HCT116 (cell line): ENCODE data around the gene CNTNAP2. TPM values are rescaled to one million over a fixed set of nuclear protein-coding genes. Genes with fewer than 3 reads are reported as not detected.

Source experiments
- ATAC-seq: fragments of 200-7000 bp; cut with Tn5 transposase; 2 replicates; pipeline ENCODE4 v1.9.1; 2020; ENCODE audit warnings: mild to moderate bottlenecking, moderate library complexity
- BruUV-seq: library from RNA; stranded (reverse); fragments of 400-500 nt; replicated peaks from 2 replicates; lab custom pipeline; 2021; lab: Mats Ljungman, UMichigan
- CTCF ChIA-PET: fragments of 300-600 bp; sonication (Branson Sonifier 250); formaldehyde crosslinking; loops from one replicate; lab custom pipeline; 2021; ENCODE audit warnings: antibody characterized with exemption; lab: Charles Lee
- POLR2A ChIA-PET: fragments of 300-600, 350-600 bp; sonication (Branson Sonifier 250); formaldehyde crosslinking; loops from one replicate; lab custom pipeline; 2021; ENCODE audit warnings: antibody characterized with exemption; lab: Charles Lee
- RAD21 ChIA-PET, 2 experiments: fragments of 300-600 bp; sonication (Branson Sonifier 250); formaldehyde crosslinking; loops; one replicate each; lab custom pipeline; 2023; ENCODE audit warnings: low total read pairs in 2 of 2; ENCODE audit not compliant: uncharacterized antibody in 2 of 2, unreplicated experiment in 2 of 2, low non-redundant PET in 1 of 2; lab: Charles Lee
- DNase-seq: peaks from one replicate; pipeline ENCODE4 v3.0.0-alpha.2; 2010; ENCODE audit warnings: low read depth, low spot score
- H2AFZ ChIP-seq: fragments of 200-600 bp; shearing (Covaris generic), sonication (generic); 2 replicates; pipeline ENCODE4 v1.6.1; 2017; ENCODE audit warnings: low read depth, mixed run types, mixed read lengths, antibody characterized with exemption, low read length; ENCODE audit not compliant: poor library complexity, severe bottlenecking
- H3K27ac ChIP-seq: 2 replicates; pipeline ENCODE4 v1.5.1; 2012; ENCODE audit warnings: low read depth, low read length
- H3K27me3 ChIP-seq: fragments of 200-600 bp; sonication (generic); 2 replicates; pipeline ENCODE4 v1.6.1; 2016; ENCODE audit warnings: mixed run types, low read length, mixed read lengths; ENCODE audit not compliant: insufficient read depth
- H3K36me3 ChIP-seq, 2 experiments: fragments of 200-500 bp in 1 of 2; fragments of 200-600 bp in 1 of 2; sonication (Bioruptor generic) in 1 of 2; sonication (generic) in 1 of 2; 2 replicates each; pipeline versions ENCODE4 v1.5.1 to v1.6.1; 2014 to 2016; ENCODE audit warnings: low read length in 2 of 2, inconsistent platforms in 1 of 2, mixed read lengths in 1 of 2, mixed run types in 1 of 2; ENCODE audit not compliant: insufficient read depth in 2 of 2, control insufficient read depth in 1 of 2
- H3K4me1 ChIP-seq, 2 experiments: fragments of 200-600 bp in 1 of 2; sonication (generic) in 1 of 2; 2 replicates each; pipeline versions ENCODE4 v1.5.1 to v1.6.1; 2012 to 2017; ENCODE audit warnings: low read length in 2 of 2, inconsistent platforms in 1 of 2, mild to moderate bottlenecking in 1 of 2, mixed read lengths in 1 of 2, mixed run types in 1 of 2, moderate library complexity in 1 of 2; ENCODE audit not compliant: insufficient read depth in 2 of 2, control insufficient read depth in 1 of 2
- H3K4me2 ChIP-seq: fragments of 200-600 bp; sonication (generic); 2 replicates; pipeline ENCODE4 v1.6.1; 2017; ENCODE audit warnings: mixed run types, low read length, mixed read lengths
- H3K4me3 ChIP-seq, 2 experiments: fragments of 200-600 bp in 1 of 2; sonication (generic) in 1 of 2; replicated peaks in 1 of 2; 2 replicates each; pipeline ENCODE4 v1.5.1; 2011 to 2016; ENCODE audit warnings: low read length in 2 of 2, control low read depth in 1 of 2, low read depth in 1 of 2, mild to moderate bottlenecking in 1 of 2, mixed read lengths in 1 of 2, mixed run types in 1 of 2
- H3K79me2 ChIP-seq: fragments of 200-600 bp; sonication (generic); 2 replicates; pipeline ENCODE4 v1.6.1; 2017; ENCODE audit warnings: mild to moderate bottlenecking, mixed run types, low read length, moderate library complexity, mixed read lengths; ENCODE audit not compliant: insufficient read depth
- H3K9ac ChIP-seq: fragments of 200-600 bp; sonication (generic); 2 replicates; pipeline ENCODE4 v1.6.1; 2016; ENCODE audit warnings: low read length, mixed read lengths
- H3K9me2 ChIP-seq: fragments of 200-600 bp; sonication (generic), shearing (Covaris generic); 2 replicates; pipeline ENCODE4 v1.6.1; 2017; ENCODE audit warnings: mixed run types, mild to moderate bottlenecking, moderate library complexity; ENCODE audit not compliant: insufficient read depth
- H3K9me3 ChIP-seq, 2 experiments: fragments of 200-500 bp in 1 of 2; fragments of 200-600 bp in 1 of 2; sonication (Bioruptor generic) in 1 of 2; sonication (generic) in 1 of 2; 2 replicates each; pipeline ENCODE4 v1.6.1; 2014 to 2017; ENCODE audit warnings: low read length in 2 of 2, mixed read lengths in 2 of 2, inconsistent platforms in 1 of 2, low read depth in 1 of 2, mild to moderate bottlenecking in 1 of 2, mixed run types in 1 of 2, moderate library complexity in 1 of 2; ENCODE audit not compliant: control insufficient read depth in 1 of 2, insufficient read depth in 1 of 2
- H4K20me1 ChIP-seq: fragments of 200-600 bp; sonication (generic), shearing (Covaris generic); 2 replicates; pipeline ENCODE4 v1.6.1; 2017; ENCODE audit warnings: mixed run types, mild to moderate bottlenecking, moderate library complexity; ENCODE audit not compliant: insufficient read depth
- CBX3 ChIP-seq: IDR thresholded peaks from 2 replicates; pipeline ENCODE4 v1.6.1; 2012; ENCODE audit warnings: low read depth
- ELF1 ChIP-seq: IDR thresholded peaks from 2 replicates; pipeline ENCODE4 v1.6.1; 2012; ENCODE audit warnings: low read depth, borderline replicate concordance
- EZH2 ChIP-seq: fragments of 200-600 bp; sonication (generic); IDR thresholded peaks from 2 replicates; pipeline ENCODE4 v1.6.1; 2017; ENCODE audit warnings: antibody characterized with exemption, mixed run types
- SIN3A ChIP-seq: IDR thresholded peaks from 2 replicates; pipeline ENCODE4 v1.6.1; 2012; ENCODE audit warnings: low read depth
- SP1 ChIP-seq: IDR thresholded peaks from 2 replicates; pipeline ENCODE4 v1.6.1; 2012; ENCODE audit warnings: low read depth
- YY1 ChIP-seq: IDR thresholded peaks from 2 replicates; pipeline ENCODE4 v1.6.1; 2011; ENCODE audit warnings: low read length, low read depth, moderate library complexity, mild to moderate bottlenecking; ENCODE audit not compliant: insufficient replicate concordance; ENCODE audit errors: extremely low read depth
- ZFX ChIP-seq: fragments of 450-650 bp; IDR thresholded peaks from 2 replicates; pipeline ENCODE4 v1.6.1; 2017
- ZNF274 ChIP-seq: fragments of 200-500 bp; sonication (Bioruptor generic); IDR thresholded peaks from 2 replicates; pipeline ENCODE4 v1.6.1; 2014; ENCODE audit warnings: mild to moderate bottlenecking, low read depth, low read length, inconsistent platforms
- intact Hi-C: fragments of 100-400 bp; cut with micrococcal nuclease; formaldehyde crosslinking; loops from 2 replicates; pipeline ENCODE4 v1.10.0; 2022
- total RNA-seq: library from RNA; stranded (reverse); gene quantifications from one replicate; pipeline ENCODE4 v1.2.1, GENCODE V29; 2021; ENCODE audit not compliant: unreplicated experiment
- TF ChIP-seq, protein P1 (sequence below): IDR thresholded peaks from 2 replicates; pipeline ENCODE4 v1.6.1; 2012
- TF ChIP-seq, protein P2 (sequence below), 3 experiments: fragments of 200-600 bp in 1 of 3; sonication (generic) in 1 of 3; IDR thresholded peaks in 2 of 3; conservative IDR thresholded peaks in 1 of 3; 2 replicates each; pipeline ENCODE4 v1.5.1; 2012 to 2017; ENCODE audit warnings: low read depth in 2 of 3, low read length in 2 of 3, antibody characterized with exemption in 1 of 3, borderline replicate concordance in 1 of 3, control low read depth in 1 of 3, mild to moderate bottlenecking in 1 of 3, mixed read lengths in 1 of 3, mixed run types in 1 of 3, moderate library complexity in 1 of 3; ENCODE audit not compliant: insufficient read depth in 1 of 3
- TF ChIP-seq, protein P3 (sequence below): IDR thresholded peaks from 2 replicates; pipeline ENCODE4 v1.6.1; 2012

CNTNAP2 gene
- total RNA-seq, 1 experiment from 2014 or later = 0.37 TPM

DNA sequence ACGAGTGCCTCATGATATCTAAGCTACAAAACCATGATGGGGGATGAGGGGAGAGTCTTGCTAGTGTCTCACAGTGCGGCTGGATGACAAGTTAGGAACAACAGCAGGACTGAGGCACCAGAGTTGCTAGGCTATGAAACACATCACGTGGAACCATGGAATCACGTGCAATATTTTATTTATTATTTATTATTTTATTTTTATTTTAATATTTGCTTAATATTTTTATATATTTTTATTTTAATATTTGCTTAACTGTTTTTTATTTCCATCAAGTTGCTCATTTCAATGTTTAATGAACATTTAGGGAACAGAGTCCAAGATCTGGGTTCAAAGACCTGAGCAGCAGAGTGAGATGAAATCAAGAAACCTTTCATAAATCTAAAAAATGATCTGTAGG lies 614.6 kb downstream of the CNTNAP2 start:
- H3K4me2 ChIP-seq = no peak overlapping the region
- H3K9me3 ChIP-seq = peaks cover 4 to 23% of the 10 kb centered on the region in 2 experiments; a peak in 3 of 4 replicates
- CTCF ChIA-PET = no interaction called here

More for the DNA sequence above, 614.6 kb downstream of the CNTNAP2 start:
- Histone ChIP-seq H3K79me2 (no peaks in the 10 kb centered on the region), H3K9ac (no peak overlapping the region), H2AFZ (no peak overlapping the region), H3K4me1 (no peaks in the 10 kb centered on the region), H3K9me2 (no peaks in the 10 kb centered on the region), H3K27me3 (no peaks in the 10 kb centered on the region), H3K4me3 (no peak overlapping the region), H4K20me1 (no peaks in the 10 kb centered on the region), H3K27ac (no peak overlapping the region), H3K36me3 (no peaks in the 10 kb centered on the region)
- RAD21 ChIA-PET = no interaction called here
- ATAC-seq (no peak), DNase-seq (no peak)
- no TSS peak for BruUV-seq
- POLR2A ChIA-PET = no interaction called here
- intact Hi-C loops = no loop called here
- TF ChIP-seq ELF1 (no peak), EZH2 (no peak), YY1 (no peak), SIN3A (no peak), ZNF274 (no peak), SP1 (no peak), CBX3 (no peak), ZFX (no peak)
- TF ChIP-seq, protein P1, sequence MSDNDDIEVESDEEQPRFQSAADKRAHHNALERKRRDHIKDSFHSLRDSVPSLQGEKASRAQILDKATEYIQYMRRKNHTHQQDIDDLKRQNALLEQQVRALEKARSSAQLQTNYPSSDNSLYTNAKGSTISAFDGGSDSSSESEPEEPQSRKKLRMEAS = no peak
- TF ChIP-seq, protein P2, sequence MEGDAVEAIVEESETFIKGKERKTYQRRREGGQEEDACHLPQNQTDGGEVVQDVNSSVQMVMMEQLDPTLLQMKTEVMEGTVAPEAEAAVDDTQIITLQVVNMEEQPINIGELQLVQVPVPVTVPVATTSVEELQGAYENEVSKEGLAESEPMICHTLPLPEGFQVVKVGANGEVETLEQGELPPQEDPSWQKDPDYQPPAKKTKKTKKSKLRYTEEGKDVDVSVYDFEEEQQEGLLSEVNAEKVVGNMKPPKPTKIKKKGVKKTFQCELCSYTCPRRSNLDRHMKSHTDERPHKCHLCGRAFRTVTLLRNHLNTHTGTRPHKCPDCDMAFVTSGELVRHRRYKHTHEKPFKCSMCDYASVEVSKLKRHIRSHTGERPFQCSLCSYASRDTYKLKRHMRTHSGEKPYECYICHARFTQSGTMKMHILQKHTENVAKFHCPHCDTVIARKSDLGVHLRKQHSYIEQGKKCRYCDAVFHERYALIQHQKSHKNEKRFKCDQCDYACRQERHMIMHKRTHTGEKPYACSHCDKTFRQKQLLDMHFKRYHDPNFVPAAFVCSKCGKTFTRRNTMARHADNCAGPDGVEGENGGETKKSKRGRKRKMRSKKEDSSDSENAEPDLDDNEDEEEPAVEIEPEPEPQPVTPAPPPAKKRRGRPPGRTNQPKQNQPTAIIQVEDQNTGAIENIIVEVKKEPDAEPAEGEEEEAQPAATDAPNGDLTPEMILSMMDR (IDR thresholded peaks at IDR 0.05 in 2 of 3, conservative IDR thresholded peaks at IDR 0.05 in 1 of 3; ENCODE audit: borderline replicate concordance in 1 of 3, insufficient read depth in 1 of 3, low read depth in 2 of 3, low read length in 2 of 3) = no peak
- TF ChIP-seq, protein P3, sequence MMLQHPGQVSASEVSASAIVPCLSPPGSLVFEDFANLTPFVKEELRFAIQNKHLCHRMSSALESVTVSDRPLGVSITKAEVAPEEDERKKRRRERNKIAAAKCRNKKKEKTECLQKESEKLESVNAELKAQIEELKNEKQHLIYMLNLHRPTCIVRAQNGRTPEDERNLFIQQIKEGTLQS = no peak
